Mucosa of descending colon (tissue), 3 donors: ENCODE measurements around the gene SAMD4A. TPM values are rescaled to one million over a fixed set of nuclear protein-coding genes. Genes with fewer than 3 reads are reported as not detected.

Experiments
- ATAC-seq: fragments of 200-7000 bp; cut with Tn5 transposase; one replicate; pipeline ENCODE4 v1.9.1; 2020; ENCODE audit warnings: mild to moderate bottlenecking, moderate library complexity
- DNase-seq, 3 donors: peaks; one replicate each; pipeline ENCODE4 v3.0.0-alpha.2; 2020
- H3K36me3 ChIP-seq: fragments of 200-600 bp; one replicate; pipeline ENCODE4 v1.8.0; 2021; ENCODE audit warnings: low read depth, mild to moderate bottlenecking
- H3K4me1 ChIP-seq: fragments of 200-600 bp; one replicate; pipeline ENCODE4 v1.8.0; 2021; ENCODE audit warnings: low read depth, mild to moderate bottlenecking
- H3K4me3 ChIP-seq: fragments of 200-600 bp; one replicate; pipeline ENCODE4 v1.8.0; 2021; ENCODE audit warnings: mild to moderate bottlenecking
- H3K9me3 ChIP-seq: fragments of 200-600 bp; one replicate; pipeline ENCODE4 v1.8.0; 2021; ENCODE audit warnings: mild to moderate bottlenecking
- intact Hi-C, 2 donors: fragments of 100-400 bp; cut with DNase I in 1 of 2; cut with micrococcal nuclease in 1 of 2; formaldehyde crosslinking; loops; one replicate each; pipeline versions ENCODE4 v1.11.0 to v1.11.1; 2022; cut with DNase I, micrococcal nuclease
- total RNA-seq, 3 donors: library from RNA; stranded (reverse); fragmentation: NEBNext Ultra II Directional in 2 of 3; extraction: Animal tissue kit (Norgen Biotek cat#: 25700) in 2 of 3; gene quantifications; one replicate each; pipeline versions ENCODE4 v1.2.1 to v1.2.4, GENCODE V29; 2021 to 2023
- TF ChIP-seq, protein P1 (sequence below): fragments of 200-600 bp; IDR thresholded peaks from one replicate; pipeline ENCODE4 v1.8.0; 2022; ENCODE audit warnings: antibody characterized with exemption, mild to moderate bottlenecking
- donor health status: DM: no; HTN: no; CAD: no; lungs with moderate emphysema.
- donor health status: DM: no; HTN: no; CAD: no.
- donor health status: DM: no; HTN: yes; CAD: no.

SAMD4A gene
- total RNA-seq, 3 donors from 2014 or later = 14.7 to 82.1 (median 16.5) TPM

DNA sequence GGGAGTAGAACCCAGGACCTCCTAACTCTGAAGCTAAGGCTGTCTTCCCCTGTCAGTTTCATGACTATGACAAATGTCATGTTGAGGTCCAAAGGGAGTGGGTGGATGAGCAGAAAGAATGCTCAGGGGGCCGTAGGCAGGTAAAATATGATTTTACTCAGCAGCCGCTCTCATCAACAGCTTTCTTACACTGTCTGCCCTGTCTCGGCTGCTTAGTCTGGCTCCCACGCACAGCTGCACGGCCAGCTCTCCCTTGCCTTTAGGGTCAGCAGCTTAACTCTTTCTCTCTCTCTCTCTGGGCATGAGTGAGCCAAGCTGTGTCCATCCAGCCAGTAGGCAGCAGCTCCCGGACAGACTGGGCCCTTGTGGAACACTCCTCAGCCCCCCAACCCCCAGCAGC lies 240.5 kb downstream of the SAMD4A start:
- intact Hi-C loops = no loop called here
- no peaks in the 10 kb centered on the region for H3K4me1 ChIP-seq
- no peaks in the 10 kb centered on the region for H3K36me3 ChIP-seq
- ATAC-seq (no peak), DNase-seq (no peak)
- no peaks in the 10 kb centered on the region for H3K9me3 ChIP-seq
- TF ChIP-seq, protein P1, sequence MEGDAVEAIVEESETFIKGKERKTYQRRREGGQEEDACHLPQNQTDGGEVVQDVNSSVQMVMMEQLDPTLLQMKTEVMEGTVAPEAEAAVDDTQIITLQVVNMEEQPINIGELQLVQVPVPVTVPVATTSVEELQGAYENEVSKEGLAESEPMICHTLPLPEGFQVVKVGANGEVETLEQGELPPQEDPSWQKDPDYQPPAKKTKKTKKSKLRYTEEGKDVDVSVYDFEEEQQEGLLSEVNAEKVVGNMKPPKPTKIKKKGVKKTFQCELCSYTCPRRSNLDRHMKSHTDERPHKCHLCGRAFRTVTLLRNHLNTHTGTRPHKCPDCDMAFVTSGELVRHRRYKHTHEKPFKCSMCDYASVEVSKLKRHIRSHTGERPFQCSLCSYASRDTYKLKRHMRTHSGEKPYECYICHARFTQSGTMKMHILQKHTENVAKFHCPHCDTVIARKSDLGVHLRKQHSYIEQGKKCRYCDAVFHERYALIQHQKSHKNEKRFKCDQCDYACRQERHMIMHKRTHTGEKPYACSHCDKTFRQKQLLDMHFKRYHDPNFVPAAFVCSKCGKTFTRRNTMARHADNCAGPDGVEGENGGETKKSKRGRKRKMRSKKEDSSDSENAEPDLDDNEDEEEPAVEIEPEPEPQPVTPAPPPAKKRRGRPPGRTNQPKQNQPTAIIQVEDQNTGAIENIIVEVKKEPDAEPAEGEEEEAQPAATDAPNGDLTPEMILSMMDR = no peak
- no peak overlapping the region for H3K4me3 ChIP-seq

DNA sequence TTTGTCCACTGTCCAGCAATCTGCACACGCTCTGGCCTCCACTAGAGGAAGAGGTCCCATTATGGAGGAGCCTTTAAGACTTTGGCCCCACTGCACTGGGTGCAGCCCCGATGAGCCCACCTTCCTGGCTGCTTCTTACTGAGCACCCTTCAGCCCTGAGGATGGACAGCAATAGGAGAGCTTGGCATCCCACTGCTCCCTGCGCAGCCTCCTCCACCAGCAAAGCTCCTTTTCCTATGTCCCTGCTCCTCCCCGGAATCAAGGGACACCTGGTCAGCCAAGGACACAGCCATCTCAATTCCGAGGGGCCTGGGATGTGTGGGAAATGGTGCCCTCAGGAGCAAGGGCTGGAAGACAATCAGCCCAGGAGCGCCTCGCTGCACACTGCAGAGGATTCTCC lies 241.0 kb downstream of the SAMD4A start:
- TF ChIP-seq, protein P1 = no peak
- Histone ChIP-seq H3K9me3 (no peaks in the 10 kb centered on the region), H3K36me3 (no peaks in the 10 kb centered on the region), H3K4me3 (no peak overlapping the region), H3K4me1 (no peaks in the 10 kb centered on the region)
- intact Hi-C loops = no loop called here
- ATAC-seq (no peak), DNase-seq (no peak)

DNA sequence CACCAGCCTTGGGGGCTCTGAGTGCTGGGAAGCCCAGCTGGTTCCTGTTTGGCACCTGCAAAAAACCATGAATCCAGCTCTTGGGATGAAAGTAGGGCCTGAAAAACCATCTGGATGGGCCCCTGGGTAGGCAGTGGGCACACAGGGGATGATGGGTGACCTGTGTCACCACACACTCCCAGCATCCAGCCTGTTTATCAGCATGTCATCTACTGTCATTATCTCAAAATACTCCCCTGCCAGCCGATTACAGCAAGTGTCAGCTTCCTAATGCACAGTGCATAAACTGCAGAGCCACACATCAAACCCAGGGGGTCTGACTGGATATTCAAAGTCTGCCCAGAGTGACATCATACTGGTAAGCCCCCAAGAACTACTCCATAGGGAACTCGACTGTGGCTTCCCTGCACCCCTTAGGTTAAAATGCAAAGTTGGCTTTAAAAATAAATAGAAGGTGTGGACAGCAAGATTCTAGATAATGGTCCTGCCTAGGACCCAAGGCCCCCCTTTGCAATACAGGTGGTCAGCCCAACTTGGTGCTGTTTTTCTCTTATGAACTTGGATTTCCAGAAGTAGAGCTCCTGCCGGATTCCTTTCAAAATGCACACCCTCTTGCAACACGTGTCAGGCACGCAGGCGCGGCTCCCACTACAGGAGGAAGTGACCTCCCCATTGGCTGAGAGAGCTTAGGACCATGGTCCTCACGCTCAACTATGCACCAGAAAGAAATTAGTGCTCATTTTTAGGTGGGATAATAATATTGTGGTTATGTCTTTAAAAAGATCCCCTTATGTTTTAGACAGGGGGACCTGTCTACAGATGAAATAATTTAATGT lies 241.6 kb downstream of the SAMD4A start:
- intact Hi-C loops = no loop called here
- no peak overlapping the region for H3K4me3 ChIP-seq
- TF ChIP-seq, protein P1 = no peak
- ATAC-seq = no peak
- no peaks in the 10 kb centered on the region for H3K4me1 ChIP-seq
- no peaks in the 10 kb centered on the region for H3K36me3 ChIP-seq
- H3K9me3 ChIP-seq = no peaks in the 10 kb centered on the region
- DNase-seq = no peak

DNA sequence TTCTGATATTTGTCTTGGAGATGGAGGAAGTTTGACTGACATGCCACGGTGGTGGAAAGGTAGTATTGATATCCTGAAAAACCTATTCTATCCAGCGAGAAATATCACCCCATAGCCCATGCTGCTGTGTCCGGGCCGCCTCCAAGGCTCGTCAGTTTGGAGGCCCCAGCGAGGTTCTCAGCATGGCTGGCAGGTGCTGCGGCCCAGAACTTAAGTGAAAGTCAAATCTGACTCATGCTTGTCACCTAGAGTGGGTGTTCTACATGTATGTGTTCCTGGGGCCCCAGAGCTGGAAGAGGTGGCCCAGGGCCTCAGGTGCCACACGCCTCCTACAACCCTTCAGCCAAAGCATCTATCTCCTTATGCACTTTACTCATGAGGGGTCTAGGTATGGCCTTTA lies 242.8 kb downstream of the SAMD4A start:
- no peak overlapping the region for H3K4me3 ChIP-seq
- intact Hi-C loops = no loop called here
- no peak for ATAC-seq
- H3K36me3 ChIP-seq = no peaks in the 10 kb centered on the region
- no peaks in the 10 kb centered on the region for H3K9me3 ChIP-seq
- H3K4me1 ChIP-seq = no peaks in the 10 kb centered on the region
- TF ChIP-seq, protein P1 = no peak
- DNase-seq = no peak

DNA sequence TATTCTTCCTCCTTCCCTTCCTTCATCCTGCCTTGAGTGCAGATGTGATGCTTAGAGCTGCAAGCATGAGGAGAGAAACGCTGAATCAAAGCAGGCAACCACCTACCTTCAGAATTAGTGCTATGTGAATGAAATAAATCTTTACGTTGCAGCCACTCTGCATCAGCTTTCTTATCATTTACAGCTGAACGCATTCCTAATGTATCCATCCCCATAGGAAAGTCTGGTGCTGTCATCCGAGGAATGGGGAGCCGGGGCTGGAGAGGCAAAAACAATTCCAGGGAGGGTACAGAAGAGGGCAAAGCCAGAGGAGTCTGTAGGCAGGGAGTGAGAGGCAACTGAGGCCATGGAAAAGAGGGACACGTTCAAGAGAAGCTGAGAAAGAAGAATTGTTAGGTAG lies 245.7 kb downstream of the SAMD4A start:
- no peaks in the 10 kb centered on the region for H3K36me3 ChIP-seq
- H3K9me3 ChIP-seq = no peaks in the 10 kb centered on the region
- H3K4me1 ChIP-seq = no peaks in the 10 kb centered on the region
- DNase-seq (no peak), ATAC-seq (no peak)
- no peak overlapping the region for H3K4me3 ChIP-seq
- TF ChIP-seq, protein P1 = no peak
- intact Hi-C loops = no loop called here
